Measurements from ENCODE around the gene ABCC4.

The ABCC4 gene

GRCh38 chr13:95267662-95268342 is 33.4 kb downstream of the ABCC4 start:
- Histone ChIP-seq H3K4me3 (no peak overlapping the region), H3K27ac (no peak overlapping the region), H3K36me3 (peaks cover 0 to 5% (median 0%) of the 10 kb centered on the region in 3 donors), H3K4me1 (no peaks in the 10 kb centered on the region), H3K27me3 (no peaks in the 10 kb centered on the region), H3K9me3 (no peaks in the 10 kb centered on the region)
- DNase-seq, result no peak
- intact Hi-C loops (cut with DNase I; ENCODE audit: low total_unique reads), result no loop called here
- no peak for TF ChIP-seq CTCF (IDR thresholded peaks at IDR 0.05)

GRCh38 chr13:95264225-95264624 is 37.0 kb downstream of the ABCC4 start:
- Histone ChIP-seq H3K9me3 (no peaks in the 10 kb centered on the region), H3K36me3 (peaks cover 0 to 5% (median 0%) of the 10 kb centered on the region in 3 donors), H3K4me1 (no peaks in the 10 kb centered on the region), H3K4me3 (no peak overlapping the region), H3K27ac (no peak overlapping the region), H3K27me3 (no peaks in the 10 kb centered on the region)
- TF ChIP-seq CTCF (IDR thresholded peaks at IDR 0.05), result no peak
- no peak for DNase-seq
- intact Hi-C loops (cut with DNase I; ENCODE audit: low total_unique reads), result no loop called here

- no peak overlapping the region for H3K4me3 ChIP-seq
- no peak for TF ChIP-seq CTCF (IDR thresholded peaks at IDR 0.05)
- no peaks in the 10 kb centered on the region for H3K27me3 ChIP-seq
- H3K27ac ChIP-seq, result no peak overlapping the region
- no peak for DNase-seq
- no peaks in the 10 kb centered on the region for H3K9me3 ChIP-seq
- intact Hi-C loops (cut with DNase I; ENCODE audit: low total_unique reads), result no loop called here
- H3K36me3 ChIP-seq, result peaks cover 0 to 5% (median 0%) of the 10 kb centered on the region in 3 donors
- no peaks in the 10 kb centered on the region for H3K4me1 ChIP-seq
These were observed 38.3 kb downstream of the ABCC4 start for GRCh38 chr13:95262837-95263384.

- H3K36me3 ChIP-seq, result peaks cover 0 to 5% (median 0%) of the 10 kb centered on the region in 3 donors
- H3K27me3 ChIP-seq, result no peaks in the 10 kb centered on the region
- no peaks in the 10 kb centered on the region for H3K4me1 ChIP-seq
- TF ChIP-seq CTCF (IDR thresholded peaks at IDR 0.05), result no peak
- H3K9me3 ChIP-seq, result no peaks in the 10 kb centered on the region
- no peak overlapping the region for H3K27ac ChIP-seq
- DNase-seq, result no peak
- no peak overlapping the region for H3K4me3 ChIP-seq
- intact Hi-C loops (cut with DNase I; ENCODE audit: low total_unique reads), result no loop called here
These were observed 39.3 kb downstream of the ABCC4 start for GRCh38 chr13:95261956-95262355.

- Histone ChIP-seq H3K27ac (no peak overlapping the region), H3K9me3 (no peaks in the 10 kb centered on the region), H3K4me1 (no peaks in the 10 kb centered on the region), H3K36me3 (no peaks in the 10 kb centered on the region), H3K4me3 (no peak overlapping the region), H3K27me3 (no peaks in the 10 kb centered on the region)
- intact Hi-C loops (cut with DNase I; ENCODE audit: low total_unique reads), result no loop called here
- no peak for TF ChIP-seq CTCF (IDR thresholded peaks at IDR 0.05)
- DNase-seq, result no peak
These were observed 41.2 kb downstream of the ABCC4 start for GRCh38 chr13:95260031-95260525.

Measured in tibial artery (tissue), 4 donors.